HepG2 (cell line): ENCODE data around the gene TADA2B. TPM values are rescaled to one million over a fixed set of nuclear protein-coding genes. Genes with fewer than 3 reads are reported as not detected.

Experiments used
- AKAP8 ChIP-seq: sonication (generic); formaldehyde crosslinking; IDR thresholded peaks from 2 replicates; pipeline ENCODE4 v1.5.1; 2020; ENCODE audit warnings: mild to moderate bottlenecking, missing genetic modification reagents
- BCL3 ChIP-seq: sonication (generic); formaldehyde crosslinking; IDR thresholded peaks from 2 replicates; pipeline ENCODE4 v1.5.1; 2020; ENCODE audit warnings: mild to moderate bottlenecking, missing genetic modification reagents, moderate library complexity
- BCL6 ChIP-seq: IDR thresholded peaks from 2 replicates; pipeline ENCODE4 v1.6.1; 2016; ENCODE audit warnings: missing genetic modification reagents, missing compliant biosample characterization
- BCLAF1 ChIP-seq: fragments of 450-650 bp; IDR thresholded peaks from 2 replicates; pipeline ENCODE4 v1.6.1; 2017; ENCODE audit warnings: mild to moderate bottlenecking
- CHD2 ChIP-seq: IDR thresholded peaks from 2 replicates; pipeline ENCODE4 v1.6.1; 2011; ENCODE audit warnings: low read depth, low read length, improper control_type of control experiment
- IRF2 ChIP-seq: IDR thresholded peaks from 2 replicates; pipeline ENCODE4 v1.6.1; 2018; ENCODE audit warnings: missing genetic modification reagents, missing compliant biosample characterization
- KAT2B ChIP-seq: fragments of 150-350 bp; IDR thresholded peaks from 2 replicates; pipeline ENCODE4 v1.6.1; 2014; ENCODE audit warnings: low read depth, low read length, borderline replicate concordance
- MED13 ChIP-seq: sonication (generic); formaldehyde crosslinking; IDR thresholded peaks from 2 replicates; pipeline ENCODE4 v1.5.0; 2020; ENCODE audit warnings: missing genetic modification reagents
- MED8 ChIP-seq: sonication (generic); formaldehyde crosslinking; IDR thresholded peaks from 2 replicates; pipeline ENCODE4 v1.8.1; 2023; ENCODE audit warnings: mild to moderate bottlenecking, missing genetic modification reagents; ENCODE audit not compliant: insufficient replicate concordance
- MLLT10 ChIP-seq: sonication (generic); formaldehyde crosslinking; IDR thresholded peaks from 2 replicates; pipeline ENCODE4 v1.4.0; 2020; ENCODE audit warnings: missing genetic modification reagents
- MTF2 ChIP-seq: sonication (generic); formaldehyde crosslinking; IDR thresholded peaks from 2 replicates; pipeline ENCODE4 v1.5.0; 2020; ENCODE audit warnings: missing genetic modification reagents, borderline replicate concordance
- NBN ChIP-seq: fragments of 450-650 bp; conservative IDR thresholded peaks from 2 replicates; pipeline ENCODE4 v1.6.1; 2017
- SP5 ChIP-seq: IDR thresholded peaks from 2 replicates; pipeline ENCODE4 v1.6.1; 2016; ENCODE audit warnings: low read depth, borderline replicate concordance
- ZBTB7B ChIP-seq: sonication (generic); formaldehyde crosslinking; IDR thresholded peaks from 2 replicates; pipeline ENCODE4 v1.4.0; 2020; ENCODE audit warnings: missing genetic modification reagents
- ZIK1 ChIP-seq: sonication (generic); formaldehyde crosslinking; IDR thresholded peaks from 2 replicates; pipeline ENCODE4 v1.5.0; 2020; ENCODE audit warnings: mild to moderate bottlenecking, low read depth, missing genetic modification reagents, borderline replicate concordance
- ZNF180 ChIP-seq: sonication (generic); formaldehyde crosslinking; IDR thresholded peaks from 2 replicates; pipeline ENCODE4 v1.4.0; 2020; ENCODE audit warnings: low read depth, missing genetic modification reagents, borderline replicate concordance
- ZNF225 ChIP-seq: sonication (generic); formaldehyde crosslinking; IDR thresholded peaks from 2 replicates; pipeline ENCODE4 v1.4.0; 2020; ENCODE audit warnings: mild to moderate bottlenecking, missing genetic modification reagents
- ZNF280B ChIP-seq: sonication (generic); formaldehyde crosslinking; IDR thresholded peaks from 2 replicates; pipeline ENCODE4 v1.5.0; 2020; ENCODE audit warnings: missing genetic modification reagents, mild to moderate bottlenecking, borderline replicate concordance
- ZNF34 ChIP-seq: sonication (generic); formaldehyde crosslinking; IDR thresholded peaks from 2 replicates; pipeline ENCODE4 v1.4.0; 2020; ENCODE audit warnings: mild to moderate bottlenecking, missing genetic modification reagents, borderline replicate concordance
- ZNF563 ChIP-seq: sonication (generic); formaldehyde crosslinking; IDR thresholded peaks from 2 replicates; pipeline ENCODE4 v1.8.0; 2022; ENCODE audit warnings: mild to moderate bottlenecking, moderate library complexity, missing genetic modification reagents
- ZNF773 ChIP-seq: sonication (generic); formaldehyde crosslinking; IDR thresholded peaks from 2 replicates; pipeline ENCODE4 v1.4.0; 2020; ENCODE audit warnings: missing genetic modification reagents, borderline replicate concordance
- polyA plus RNA-seq, 8 experiments: library from polyadenylated mRNA; depleted of rRNA in 3 of 8; stranded (reverse) in 7 of 8; unstranded in 1 of 8; fragments of >200 nt; fragmentation: Illumina TruSeq in 4 of 8; extraction: Trizol in 4 of 8; gene quantifications; 2 replicates each; pipeline versions ENCODE4 v1.2.1 to v1.2.3, GENCODE V29; 2011 to 2016; ENCODE audit warnings: low read depth in 4 of 8, missing spikeins in 1 of 8, mixed read lengths in 1 of 8; ENCODE audit not compliant: insufficient read depth in 1 of 8
- total RNA-seq, 5 experiments: library from RNA; depleted of rRNA; stranded (reverse); fragments of >200 nt; fragmentation: Illumina TruSeq; extraction: Trizol; gene quantifications; 2 replicates each; pipeline ENCODE4 v1.2.3, GENCODE V29; 2016; ENCODE audit warnings: low read depth in 1 of 5
- TF ChIP-seq, protein P1 (sequence below): sonication (generic); formaldehyde crosslinking; IDR thresholded peaks from 2 replicates; pipeline ENCODE4 v1.4.0; 2020; ENCODE audit warnings: mild to moderate bottlenecking, missing genetic modification reagents
- TF ChIP-seq, protein P2 (sequence below): sonication (generic); formaldehyde crosslinking; IDR thresholded peaks from 2 replicates; pipeline ENCODE4 v1.8.0; 2022; ENCODE audit warnings: mild to moderate bottlenecking, missing genetic modification reagents, moderate library complexity

The TADA2B gene
- total and polyA plus RNA-seq, 2 of the 13 experiments (the other 11 are each of a cell fraction or from before 2014, with no cell fraction given) = 4.6 to 8.9 TPM

DNA sequence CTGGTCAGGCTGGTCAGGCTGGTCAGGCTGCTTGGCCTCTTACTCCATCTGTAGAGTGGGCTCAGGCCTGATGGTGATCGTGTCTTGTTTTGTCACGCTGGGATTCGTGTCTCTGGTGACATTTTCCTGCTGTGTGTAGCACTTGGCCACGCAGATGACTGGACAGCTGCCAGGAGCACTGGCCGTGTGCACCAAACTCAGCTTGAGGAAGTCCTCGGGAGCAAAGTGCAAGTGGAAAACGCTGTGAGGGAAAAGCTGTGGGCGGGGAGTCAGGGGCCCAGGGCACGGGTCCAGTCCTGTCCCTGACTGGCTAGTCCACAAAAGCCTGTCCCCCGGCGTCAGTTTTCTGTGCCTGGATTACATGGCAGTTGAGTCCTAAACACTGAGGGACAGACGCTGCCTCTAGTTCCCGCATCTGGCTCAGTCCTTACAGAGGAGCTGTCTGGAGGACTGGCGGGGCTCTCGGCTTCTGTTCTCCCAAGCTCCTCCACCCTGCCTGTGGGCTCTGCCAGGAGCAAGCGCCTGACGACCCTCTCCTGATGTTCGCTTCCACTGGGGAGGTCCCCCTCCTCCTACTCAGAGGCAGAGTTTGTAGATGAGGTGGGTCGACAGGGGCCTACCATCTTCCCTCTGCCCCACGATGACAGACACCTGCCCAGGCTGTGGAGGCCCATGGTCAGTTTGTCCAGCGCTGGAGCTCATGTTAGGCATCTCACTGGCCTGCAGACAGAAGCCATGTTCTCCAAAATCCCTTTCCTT is 60.6 kb downstream of the TADA2B start (continued):
- peak; percentile 77 for TF ChIP-seq BCL6 (CRISPR knock-in tag)
- peak; percentile 61 for TF ChIP-seq MED8
- TF ChIP-seq ZNF563 (CRISPR knock-in tag) = no peak
- TF ChIP-seq, protein P1, sequence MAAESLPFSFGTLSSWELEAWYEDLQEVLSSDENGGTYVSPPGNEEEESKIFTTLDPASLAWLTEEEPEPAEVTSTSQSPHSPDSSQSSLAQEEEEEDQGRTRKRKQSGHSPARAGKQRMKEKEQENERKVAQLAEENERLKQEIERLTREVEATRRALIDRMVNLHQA (CRISPR knock-in tag) = no peak
- no peak; the same call in 1 of the 2 replicates for TF ChIP-seq BCL3 (CRISPR knock-in tag)
- TF ChIP-seq ZNF34 (CRISPR knock-in tag) = no peak
- no peak for TF ChIP-seq ZNF773 (CRISPR knock-in tag)
- no peak for TF ChIP-seq MTF2
- no peak for TF ChIP-seq NBN
- peak; percentile 91 for TF ChIP-seq SP5 (CRISPR knock-in tag)
- TF ChIP-seq BCLAF1 = no peak
- no peak for TF ChIP-seq KAT2B
- no peak for TF ChIP-seq ZNF280B (CRISPR knock-in tag)
- TF ChIP-seq MLLT10 (CRISPR knock-in tag) = no peak
- TF ChIP-seq ZNF180 (CRISPR knock-in tag) = no peak
- no peak for TF ChIP-seq CHD2
- no peak for TF ChIP-seq ZNF225 (CRISPR knock-in tag)
- TF ChIP-seq IRF2 (CRISPR knock-in tag) = no peak
- TF ChIP-seq ZIK1 (CRISPR knock-in tag) = peak; percentile 16; the same call in 1 of the 2 replicates
- no peak for TF ChIP-seq AKAP8 (CRISPR knock-in tag)
- no peak; the same call in 1 of the 2 replicates for TF ChIP-seq ZBTB7B (CRISPR knock-in tag)
- TF ChIP-seq, protein P2, sequence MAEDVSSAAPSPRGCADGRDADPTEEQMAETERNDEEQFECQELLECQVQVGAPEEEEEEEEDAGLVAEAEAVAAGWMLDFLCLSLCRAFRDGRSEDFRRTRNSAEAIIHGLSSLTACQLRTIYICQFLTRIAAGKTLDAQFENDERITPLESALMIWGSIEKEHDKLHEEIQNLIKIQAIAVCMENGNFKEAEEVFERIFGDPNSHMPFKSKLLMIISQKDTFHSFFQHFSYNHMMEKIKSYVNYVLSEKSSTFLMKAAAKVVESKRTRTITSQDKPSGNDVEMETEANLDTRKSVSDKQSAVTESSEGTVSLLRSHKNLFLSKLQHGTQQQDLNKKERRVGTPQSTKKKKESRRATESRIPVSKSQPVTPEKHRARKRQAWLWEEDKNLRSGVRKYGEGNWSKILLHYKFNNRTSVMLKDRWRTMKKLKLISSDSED (CRISPR knock-in tag) = no peak
- no peak for TF ChIP-seq MED13
